Measurements from ENCODE around the gene COX20. TPM values are rescaled to one million over a fixed set of nuclear protein-coding genes. Genes with fewer than 3 reads are reported as not detected.
A peak's percentile ranks its signal among the peaks of the same experiment; 100 is the strongest.

Gene COX20
- total RNA-seq, 2 donors from 2014 or later, result 13.2 to 35.3 TPM

DNA sequence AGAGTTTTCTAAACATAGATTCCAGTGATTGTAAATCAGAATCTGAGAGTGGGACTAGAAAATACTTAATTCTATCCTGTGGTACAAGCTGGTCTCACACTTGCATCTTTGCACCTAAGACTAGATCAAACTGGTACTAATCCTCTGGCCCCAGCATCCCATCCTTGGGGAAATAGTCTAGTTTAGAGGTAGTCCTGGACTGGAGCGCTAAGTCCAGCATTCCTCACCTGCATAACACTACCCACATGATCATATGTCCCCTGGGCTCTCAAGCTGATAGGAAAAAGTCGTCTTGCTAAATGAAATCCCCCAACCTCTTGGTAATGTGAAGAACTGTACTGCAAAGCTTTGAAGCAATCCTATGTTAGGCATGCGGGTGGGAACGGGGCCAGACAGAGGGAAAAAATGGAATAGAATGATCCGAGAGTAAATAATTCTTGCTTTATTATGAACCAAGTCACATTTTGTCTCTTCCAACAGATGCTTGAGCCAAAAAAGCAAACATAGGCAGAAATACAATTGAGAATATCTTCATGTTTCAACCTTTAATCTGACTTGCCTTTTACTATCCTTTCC, 4.8 kb downstream of the COX20 start:
- intact Hi-C loops (cut with DNase I), result no loop called here
- TF ChIP-seq POLR2A (IDR thresholded peaks at IDR 0.05), result no peak
- TF ChIP-seq, protein P1, sequence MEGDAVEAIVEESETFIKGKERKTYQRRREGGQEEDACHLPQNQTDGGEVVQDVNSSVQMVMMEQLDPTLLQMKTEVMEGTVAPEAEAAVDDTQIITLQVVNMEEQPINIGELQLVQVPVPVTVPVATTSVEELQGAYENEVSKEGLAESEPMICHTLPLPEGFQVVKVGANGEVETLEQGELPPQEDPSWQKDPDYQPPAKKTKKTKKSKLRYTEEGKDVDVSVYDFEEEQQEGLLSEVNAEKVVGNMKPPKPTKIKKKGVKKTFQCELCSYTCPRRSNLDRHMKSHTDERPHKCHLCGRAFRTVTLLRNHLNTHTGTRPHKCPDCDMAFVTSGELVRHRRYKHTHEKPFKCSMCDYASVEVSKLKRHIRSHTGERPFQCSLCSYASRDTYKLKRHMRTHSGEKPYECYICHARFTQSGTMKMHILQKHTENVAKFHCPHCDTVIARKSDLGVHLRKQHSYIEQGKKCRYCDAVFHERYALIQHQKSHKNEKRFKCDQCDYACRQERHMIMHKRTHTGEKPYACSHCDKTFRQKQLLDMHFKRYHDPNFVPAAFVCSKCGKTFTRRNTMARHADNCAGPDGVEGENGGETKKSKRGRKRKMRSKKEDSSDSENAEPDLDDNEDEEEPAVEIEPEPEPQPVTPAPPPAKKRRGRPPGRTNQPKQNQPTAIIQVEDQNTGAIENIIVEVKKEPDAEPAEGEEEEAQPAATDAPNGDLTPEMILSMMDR (IDR thresholded peaks at IDR 0.05), result no peak

DNA sequence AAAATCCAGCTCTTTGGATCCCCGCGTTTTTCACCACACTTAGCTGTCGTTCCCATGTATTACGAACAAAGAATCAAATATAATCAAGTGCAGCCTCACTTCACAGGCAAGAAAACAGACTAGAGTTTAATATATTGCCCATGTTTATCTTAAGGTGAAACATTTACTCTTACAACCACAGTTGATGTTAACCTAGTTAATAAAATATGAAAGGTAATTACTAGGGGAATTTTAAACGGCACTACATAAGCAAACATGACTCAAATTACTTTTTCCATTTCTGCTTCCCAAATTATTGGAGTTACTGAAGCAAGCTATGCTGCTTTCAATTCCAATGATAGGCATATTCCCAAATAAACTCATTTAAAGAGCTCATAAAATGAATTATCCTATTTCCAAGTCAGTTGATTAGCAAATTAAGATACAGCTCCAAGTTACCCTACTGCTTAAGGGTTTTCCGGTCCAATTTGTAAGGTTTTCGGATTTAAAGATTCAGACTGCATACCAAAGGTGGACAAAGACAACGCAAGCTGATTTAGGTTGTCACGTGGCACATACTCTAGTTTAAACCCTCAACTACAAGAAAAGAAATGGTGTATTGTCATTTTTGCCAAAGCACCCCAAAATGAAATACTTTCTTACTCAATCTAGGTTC, 5.9 kb downstream of the COX20 start:
- ATAC-seq (peak; percentile 51), DNase-seq (no peak)
- Histone ChIP-seq H3K27me3 (no peaks in the 10 kb centered on the region), H3K4me3 (no peak overlapping the region), H3K9me3 (no peaks in the 10 kb centered on the region), H3K36me3 (replicated peaks in 1 of 2; ENCODE audit: insufficient read depth in 1 of 2, low read depth in 2 of 2) (peaks cover 16 to 26% of the 10 kb centered on the region in 2 donors), H3K27ac (peak overlapping the region in 3 of 4 donors; percentile 21 to 100 (median 48)), H3K4me1 (peaks cover 55% of the 10 kb centered on the region)
- TF ChIP-seq POLR2A (IDR thresholded peaks at IDR 0.05), result no peak
- TF ChIP-seq, protein P1 (IDR thresholded peaks at IDR 0.05), result no peak
- intact Hi-C loops (cut with DNase I), result no loop called here
- WGBS, 2 donors, result 45 to 48% methylated on average over 9 of the region's 9 CpGs

More for the DNA sequence above, 4.8 kb downstream of the COX20 start:
- Histone ChIP-seq H3K9me3 (no peaks in the 10 kb centered on the region), H3K27me3 (no peaks in the 10 kb centered on the region), H3K4me3 (no peak overlapping the region), H3K27ac (peak overlapping the region in 2 of 4 donors; percentile 48 to 100), H3K36me3 (replicated peaks in 1 of 2; ENCODE audit: insufficient read depth in 1 of 2, low read depth in 2 of 2) (peaks cover 5 to 16% of the 10 kb centered on the region in 2 donors), H3K4me1 (peaks cover 57% of the 10 kb centered on the region)
- no peak for DNase-seq
- no peak for ATAC-seq
- WGBS, 2 donors, result 65 to 69% methylated on average over 5 of the region's 5 CpGs

DNA sequence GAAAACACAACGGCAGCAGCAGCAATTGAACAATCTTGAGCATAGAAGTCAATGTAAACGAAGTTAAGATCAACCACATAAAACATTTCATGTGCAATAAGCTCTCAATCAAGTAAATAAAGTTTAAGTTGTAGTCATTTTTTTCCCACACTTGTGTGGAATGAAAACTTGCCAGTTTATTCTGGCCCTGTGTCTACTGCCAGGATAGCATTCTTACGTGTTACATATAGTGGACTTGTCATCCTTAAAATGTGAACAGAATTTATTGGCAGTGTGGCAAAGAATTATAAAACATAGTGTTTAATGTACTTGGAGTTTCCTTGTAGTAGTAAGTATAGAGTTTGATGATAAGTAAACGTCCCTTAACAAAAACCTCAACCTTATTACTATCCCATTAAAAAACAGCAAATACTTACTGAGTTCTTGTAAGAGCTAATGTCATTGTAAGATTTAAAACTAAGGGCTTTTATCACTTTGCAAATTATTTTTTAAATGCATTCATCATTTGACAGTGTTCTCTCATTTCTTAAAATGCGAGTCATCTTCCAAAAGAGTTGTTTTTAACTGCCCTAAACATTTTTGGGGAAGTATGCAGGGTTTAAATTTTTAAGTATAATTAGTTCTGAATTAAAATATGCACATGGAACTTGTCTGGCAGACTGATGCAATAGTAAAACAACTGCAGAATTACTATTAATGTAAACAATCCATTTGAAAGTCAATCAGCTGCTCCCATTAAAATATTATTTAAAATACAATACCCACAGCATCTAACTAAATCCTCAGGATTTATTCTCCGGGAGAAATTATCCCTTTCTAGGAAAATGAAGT, 7.9 kb downstream of the COX20 start:
- ATAC-seq (no peak), DNase-seq (no peak)
- no peaks in the 10 kb centered on the region for H3K9me3 ChIP-seq
- 72 to 76% methylated on average over 6 of the region's 6 CpGs for WGBS, 2 donors
- peaks cover 36% of the 10 kb centered on the region for H3K4me1 ChIP-seq
- TF ChIP-seq, protein P1 (IDR thresholded peaks at IDR 0.05), result no peak
- TF ChIP-seq POLR2A (IDR thresholded peaks at IDR 0.05), result no peak
- H3K27me3 ChIP-seq, result no peaks in the 10 kb centered on the region
- peaks cover 19 to 29% of the 10 kb centered on the region in 2 donors for H3K36me3 ChIP-seq (replicated peaks in 1 of 2; ENCODE audit: insufficient read depth in 1 of 2, low read depth in 2 of 2)
- H3K27ac ChIP-seq, result peak overlapping the region in 1 of 4 donors; percentile 6
- intact Hi-C loops (cut with DNase I), result no loop called here
- no peak overlapping the region for H3K4me3 ChIP-seq

DNA sequence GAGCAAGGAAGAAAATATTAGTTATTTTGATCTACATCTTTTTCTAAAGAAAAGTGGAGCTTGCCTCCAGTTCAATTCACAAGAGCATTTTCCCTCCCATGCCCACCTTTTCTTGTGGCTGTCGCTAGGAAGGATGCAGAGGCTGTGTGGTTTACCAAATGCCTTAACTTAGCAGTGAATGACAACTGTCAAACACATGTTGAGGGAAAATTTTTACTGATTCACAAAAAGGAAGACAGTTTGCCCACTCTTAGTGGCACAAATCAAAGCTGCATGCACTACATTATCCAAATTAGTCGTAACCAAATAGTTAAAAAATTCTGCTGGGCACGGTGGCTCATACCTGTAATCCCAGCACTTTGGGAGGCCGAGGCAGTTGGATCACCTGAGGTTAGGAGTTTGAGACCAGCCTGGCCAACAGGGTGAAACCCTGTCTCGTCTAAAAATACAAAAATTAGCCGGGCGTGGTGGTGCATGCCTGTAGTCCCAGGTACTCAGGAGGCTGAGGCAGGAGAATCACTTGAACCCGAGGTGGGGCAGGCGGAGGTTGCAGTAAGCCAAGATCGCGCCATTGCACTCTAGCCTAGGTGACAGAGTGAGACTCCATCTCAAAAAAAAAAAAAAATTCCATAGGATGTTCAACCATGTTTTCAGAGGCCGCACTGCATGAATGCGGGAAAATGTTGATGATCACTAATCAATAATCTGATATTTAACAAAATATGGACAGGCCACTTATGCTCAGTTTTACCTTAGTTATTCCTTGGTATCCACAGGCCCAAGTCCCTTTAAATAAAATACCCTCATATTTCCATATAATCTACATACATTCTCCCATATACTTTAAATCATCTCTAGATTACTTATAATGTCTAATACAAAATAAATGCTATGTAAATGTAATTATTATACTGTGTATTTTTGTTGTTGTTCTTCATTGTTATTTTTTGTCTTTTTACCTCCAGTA, 9.0 kb downstream of the COX20 start:
- Histone ChIP-seq H3K27me3 (no peaks in the 10 kb centered on the region), H3K4me3 (no peak overlapping the region), H3K27ac (peak overlapping the region in 1 of 4 donors; percentile 6), H3K36me3 (replicated peaks in 1 of 2; ENCODE audit: insufficient read depth in 1 of 2, low read depth in 2 of 2) (peaks cover 19 to 29% of the 10 kb centered on the region in 2 donors), H3K4me1 (peaks cover 33% of the 10 kb centered on the region), H3K9me3 (no peaks in the 10 kb centered on the region)
- WGBS, 2 donors, result 87 to 90% methylated on average over 13 of the region's 13 CpGs
- TF ChIP-seq, protein P1 (IDR thresholded peaks at IDR 0.05), result no peak
- TF ChIP-seq POLR2A (IDR thresholded peaks at IDR 0.05), result no peak
- DNase-seq (no peak), ATAC-seq (no peak)
- intact Hi-C loops (cut with DNase I), result no loop called here
